Choroid plexus epithelial cell (primary cell): ENCODE results near the gene MRPL24.
A peak's percentile ranks its signal among the peaks of the same experiment; 100 is the strongest.
"Not testable (repeated sequence)": the region's sequence is repeated elsewhere in the genome, so short reads cannot be mapped to it uniquely, and the experiment has no call there.

Experiments used
- DNase-seq: peaks from one replicate; pipeline ENCODE4 v3.0.0-alpha.2; 2010; ENCODE audit warnings: low read depth
- H3K4me3 ChIP-seq: 2 replicates; pipeline ENCODE4 v1.5.1; 2011; ENCODE audit warnings: low read depth, mild to moderate bottlenecking, control low read depth, low read length, moderate library complexity
- CTCF ChIP-seq: conservative IDR thresholded peaks from 2 replicates; pipeline ENCODE4 v1.5.1; 2011; ENCODE audit warnings: low read depth, mild to moderate bottlenecking, control low read depth, inconsistent platforms, low read length, moderate library complexity

MRPL24 gene

GRCh38 chr1:156760092-156760795 is 19.4 kb upstream of the MRPL24 start:
- no peak overlapping the region for H3K4me3 ChIP-seq
- no peak for DNase-seq

GRCh38 chr1:156757572-156758253 is 16.8 kb upstream of the MRPL24 start:
- DNase-seq, H3K4me3 ChIP-seq: not testable (repeated sequence)

More at GRCh38 chr1:156760092-156760795, 19.4 kb upstream of the MRPL24 start:
- no peak for TF ChIP-seq CTCF

GRCh38 chr1:156756355-156756754 is 15.5 kb upstream of the MRPL24 start:
- no peak overlapping the region for H3K4me3 ChIP-seq

GRCh38 chr1:156755527-156755950 is 14.7 kb upstream of the MRPL24 start:
- H3K4me3 ChIP-seq, result no peak overlapping the region
- TF ChIP-seq CTCF, result no peak
- no peak for DNase-seq

More at GRCh38 chr1:156756355-156756754, 15.5 kb upstream of the MRPL24 start:
- no peak for DNase-seq
- no peak for TF ChIP-seq CTCF

GRCh38 chr1:156754219-156754618 is 13.3 kb upstream of the MRPL24 start:
- DNase-seq, result no peak
- no peak for TF ChIP-seq CTCF

GRCh38 chr1:156752843-156753482 is 12.1 kb upstream of the MRPL24 start:
- no peak for TF ChIP-seq CTCF
- peak; percentile 55 for DNase-seq
- peak overlapping the region; percentile 95 for H3K4me3 ChIP-seq

More at GRCh38 chr1:156754219-156754618, 13.3 kb upstream of the MRPL24 start:
- H3K4me3 ChIP-seq, result no peak overlapping the region

- peak overlapping the region; percentile 95 for H3K4me3 ChIP-seq
- DNase-seq, result peak; percentile 98
- peak; percentile 13 for TF ChIP-seq CTCF
These were observed 11.0 kb upstream of the MRPL24 start for GRCh38 chr1:156751757-156752481.
